ENCODE measurements around the gene CEP112. TPM values are rescaled to one million over a fixed set of nuclear protein-coding genes. Genes with fewer than 3 reads are reported as not detected.

Gene CEP112
- total RNA-seq, 2 donors from 2014 or later = 5.0 to 8.6 TPM

GRCh38 chr17:65660078-65660477 lies 531.9 kb downstream of the CEP112 start:
- Mint-ChIP-seq H3K9me3 (peaks cover 0 to 2% of the 10 kb centered on the region in 2 donors), H3K4me3 (no peak overlapping the region), H3K36me3 (ENCODE audit: insufficient read depth in 2 of 2) (no peaks in the 10 kb centered on the region), H3K4me1 (ENCODE audit: low read depth) (peaks cover 41% of the 10 kb centered on the region), H3K27ac (no peak overlapping the region), H3K27me3 (ENCODE audit: low read depth) (peaks cover 16% of the 10 kb centered on the region)
- DNase-seq = no peak
- no peak for ATAC-seq (replicated peaks in 1 of 2)

- no peak overlapping the region for H3K4me3 Mint-ChIP-seq
- H3K36me3 Mint-ChIP-seq (ENCODE audit: insufficient read depth in 2 of 2) = no peaks in the 10 kb centered on the region
- no peak overlapping the region for H3K27ac Mint-ChIP-seq
- peaks cover 14% of the 10 kb centered on the region for H3K27me3 Mint-ChIP-seq (ENCODE audit: low read depth)
- peaks cover 41% of the 10 kb centered on the region for H3K4me1 Mint-ChIP-seq (ENCODE audit: low read depth)
- DNase-seq (no peak), ATAC-seq (replicated peaks in 1 of 2) (no peak)
- peaks cover 0 to 2% of the 10 kb centered on the region in 2 donors for H3K9me3 Mint-ChIP-seq
Observed at GRCh38 chr17:65659512-65659911, 532.4 kb downstream of the CEP112 start.

GRCh38 chr17:65657251-65657828 lies 534.6 kb downstream of the CEP112 start:
- H3K27ac Mint-ChIP-seq = peak overlapping the region; percentile 89
- ATAC-seq (replicated peaks in 1 of 2) (peak; percentile 1 to 4), DNase-seq (peak; percentile 2 to 10)
- H3K4me1 Mint-ChIP-seq (ENCODE audit: low read depth) = peaks cover 41% of the 10 kb centered on the region
- peaks cover 9% of the 10 kb centered on the region for H3K27me3 Mint-ChIP-seq (ENCODE audit: low read depth)
- peaks cover 0 to 2% of the 10 kb centered on the region in 2 donors for H3K9me3 Mint-ChIP-seq
- peak overlapping the region; percentile 21 to 42 for H3K4me3 Mint-ChIP-seq
- no peaks in the 10 kb centered on the region for H3K36me3 Mint-ChIP-seq (ENCODE audit: insufficient read depth in 2 of 2)

GRCh38 chr17:65656390-65657250 lies 535.3 kb downstream of the CEP112 start:
- H3K9me3 Mint-ChIP-seq = peaks cover 0 to 2% of the 10 kb centered on the region in 2 donors

GRCh38 chr17:65655706-65656105 lies 536.2 kb downstream of the CEP112 start:
- peaks cover 0 to under 1% of the 10 kb centered on the region in 2 donors for H3K9me3 Mint-ChIP-seq
- H3K27me3 Mint-ChIP-seq (ENCODE audit: low read depth) = peaks cover 9% of the 10 kb centered on the region
- H3K4me3 Mint-ChIP-seq = no peak overlapping the region
- ATAC-seq (replicated peaks in 1 of 2) (no peak), DNase-seq (no peak)
- H3K27ac Mint-ChIP-seq = no peak overlapping the region
- H3K36me3 Mint-ChIP-seq (ENCODE audit: insufficient read depth in 2 of 2) = no peaks in the 10 kb centered on the region
- H3K4me1 Mint-ChIP-seq (ENCODE audit: low read depth) = peaks cover 37% of the 10 kb centered on the region

More at GRCh38 chr17:65656390-65657250, 535.3 kb downstream of the CEP112 start:
- ATAC-seq (replicated peaks in 1 of 2) (peak; percentile 97), DNase-seq (peak; percentile 70 to 81)
- Mint-ChIP-seq H3K4me1 (ENCODE audit: low read depth) (peaks cover 41% of the 10 kb centered on the region), H3K27me3 (ENCODE audit: low read depth) (peaks cover 9% of the 10 kb centered on the region), H3K4me3 (peak overlapping the region; percentile 9 to 42), H3K36me3 (ENCODE audit: insufficient read depth in 2 of 2) (no peaks in the 10 kb centered on the region), H3K27ac (peak overlapping the region; percentile 89)

GRCh38 chr17:65644545-65644944 lies 547.4 kb downstream of the CEP112 start:
- H3K27ac Mint-ChIP-seq = no peak overlapping the region
- DNase-seq (no peak), ATAC-seq (replicated peaks in 1 of 2) (no peak)
- H3K27me3 Mint-ChIP-seq (ENCODE audit: low read depth) = no peaks in the 10 kb centered on the region
- H3K4me1 Mint-ChIP-seq (ENCODE audit: low read depth) = no peaks in the 10 kb centered on the region
- H3K9me3 Mint-ChIP-seq = peaks cover 10 to 19% of the 10 kb centered on the region in 2 donors
- H3K36me3 Mint-ChIP-seq (ENCODE audit: insufficient read depth in 2 of 2) = peaks cover 9 to 19% of the 10 kb centered on the region in 2 donors
- H3K4me3 Mint-ChIP-seq = no peak overlapping the region

GRCh38 chr17:65638221-65638975 lies 553.5 kb downstream of the CEP112 start:
- Mint-ChIP-seq H3K4me3 (no peak overlapping the region), H3K27ac (no peak overlapping the region), H3K36me3 (ENCODE audit: insufficient read depth in 2 of 2) (peaks cover 3 to 4% of the 10 kb centered on the region in 2 donors)

GRCh38 chr17:65637786-65638185 lies 554.1 kb downstream of the CEP112 start:
- Mint-ChIP-seq H3K36me3 (ENCODE audit: insufficient read depth in 2 of 2) (peaks cover 3 to 4% of the 10 kb centered on the region in 2 donors), H3K9me3 (peaks cover 0 to 7% of the 10 kb centered on the region in 2 donors), H3K4me1 (ENCODE audit: low read depth) (no peaks in the 10 kb centered on the region), H3K4me3 (no peak overlapping the region), H3K27ac (no peak overlapping the region), H3K27me3 (ENCODE audit: low read depth) (no peaks in the 10 kb centered on the region)
- ATAC-seq (replicated peaks in 1 of 2) (no peak), DNase-seq (no peak)

More at GRCh38 chr17:65638221-65638975, 553.5 kb downstream of the CEP112 start:
- DNase-seq (no peak), ATAC-seq (replicated peaks in 1 of 2) (no peak)
- H3K9me3 Mint-ChIP-seq = peaks cover 0 to 7% of the 10 kb centered on the region in 2 donors
- no peaks in the 10 kb centered on the region for H3K4me1 Mint-ChIP-seq (ENCODE audit: low read depth)
- no peaks in the 10 kb centered on the region for H3K27me3 Mint-ChIP-seq (ENCODE audit: low read depth)

GRCh38 chr17:65634533-65634932 lies 557.4 kb downstream of the CEP112 start:
- no peaks in the 10 kb centered on the region for H3K36me3 Mint-ChIP-seq (ENCODE audit: insufficient read depth in 2 of 2)
- H3K27ac Mint-ChIP-seq = no peak overlapping the region
- ATAC-seq (replicated peaks in 1 of 2) (no peak), DNase-seq (no peak)
- no peaks in the 10 kb centered on the region for H3K27me3 Mint-ChIP-seq (ENCODE audit: low read depth)
- no peaks in the 10 kb centered on the region for H3K4me1 Mint-ChIP-seq (ENCODE audit: low read depth)
- no peak overlapping the region for H3K4me3 Mint-ChIP-seq
- no peaks in the 10 kb centered on the region for H3K9me3 Mint-ChIP-seq

- ATAC-seq (replicated peaks in 1 of 2) = no peak
- no peaks in the 10 kb centered on the region for H3K27me3 Mint-ChIP-seq (ENCODE audit: low read depth)
- no peaks in the 10 kb centered on the region for H3K9me3 Mint-ChIP-seq
- H3K4me3 Mint-ChIP-seq = no peak overlapping the region
- no peak overlapping the region for H3K27ac Mint-ChIP-seq
- no peaks in the 10 kb centered on the region for H3K36me3 Mint-ChIP-seq (ENCODE audit: insufficient read depth in 2 of 2)
- DNase-seq = no peak
- H3K4me1 Mint-ChIP-seq (ENCODE audit: low read depth) = no peaks in the 10 kb centered on the region
Observed at GRCh38 chr17:65633988-65634387, 557.9 kb downstream of the CEP112 start.

- H3K27me3 Mint-ChIP-seq (ENCODE audit: low read depth) = no peaks in the 10 kb centered on the region
- no peak overlapping the region for H3K4me3 Mint-ChIP-seq
- no peak for ATAC-seq (replicated peaks in 1 of 2)
- no peaks in the 10 kb centered on the region for H3K36me3 Mint-ChIP-seq (ENCODE audit: insufficient read depth in 2 of 2)
- H3K4me1 Mint-ChIP-seq (ENCODE audit: low read depth) = no peaks in the 10 kb centered on the region
- no peaks in the 10 kb centered on the region for H3K9me3 Mint-ChIP-seq
- no peak for DNase-seq
- H3K27ac Mint-ChIP-seq = no peak overlapping the region
Observed at GRCh38 chr17:65633146-65633881, 558.6 kb downstream of the CEP112 start.

- Mint-ChIP-seq H3K4me3 (no peak overlapping the region), H3K36me3 (ENCODE audit: insufficient read depth in 2 of 2) (no peaks in the 10 kb centered on the region), H3K27me3 (ENCODE audit: low read depth) (no peaks in the 10 kb centered on the region), H3K27ac (no peak overlapping the region), H3K9me3 (no peaks in the 10 kb centered on the region), H3K4me1 (ENCODE audit: low read depth) (no peaks in the 10 kb centered on the region)
- DNase-seq = no peak
- ATAC-seq (replicated peaks in 1 of 2) = no peak
Observed at GRCh38 chr17:65630502-65630901, 561.4 kb downstream of the CEP112 start.
